SH-SY5Y (cell line): ENCODE results near the gene CCDC9B.

ENCODE experiments used
- GATA2 ChIP-seq: IDR thresholded peaks from 2 replicates; pipeline ENCODE4 v1.6.1; 2011; ENCODE audit warnings: mild to moderate bottlenecking, low read depth, low read length
- GATA3 ChIP-seq: IDR thresholded peaks from 2 replicates; pipeline ENCODE4 v1.6.1; 2011; ENCODE audit warnings: low read depth, mild to moderate bottlenecking, low read length, moderate library complexity

The CCDC9B gene

GRCh38 chr15:40357723-40358470 lies 17.2 kb upstream of the CCDC9B start, which contains the start of gene DISP2:
Gene DISP2 (plus strand): TSS chr15:40358219. CDS start chr15:40358322, 103 bp downstream.
- TF ChIP-seq GATA3: no peak
- TF ChIP-seq GATA2: no peak

DNA sequence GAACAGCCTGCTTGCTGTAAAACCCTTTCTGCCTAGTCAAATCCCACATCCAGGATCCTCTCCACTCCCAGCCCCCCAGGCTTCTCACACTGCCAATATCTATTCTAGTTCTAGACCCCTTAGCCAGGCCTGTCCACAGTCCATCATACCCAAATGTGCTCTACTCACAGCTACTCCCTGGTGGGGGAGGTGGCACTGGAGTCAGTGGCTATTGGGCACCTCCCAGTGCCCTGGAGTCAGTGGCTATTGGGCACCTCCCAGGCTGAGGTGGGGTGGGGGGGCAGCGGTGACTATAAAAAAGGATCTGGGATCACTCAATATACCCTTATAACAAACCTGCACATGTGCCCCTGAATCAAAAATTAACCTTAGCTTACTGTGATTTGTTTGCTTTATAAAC lies 16.5 kb upstream of the CCDC9B start:
- no peak for TF ChIP-seq GATA3
- TF ChIP-seq GATA2: no peak

DNA sequence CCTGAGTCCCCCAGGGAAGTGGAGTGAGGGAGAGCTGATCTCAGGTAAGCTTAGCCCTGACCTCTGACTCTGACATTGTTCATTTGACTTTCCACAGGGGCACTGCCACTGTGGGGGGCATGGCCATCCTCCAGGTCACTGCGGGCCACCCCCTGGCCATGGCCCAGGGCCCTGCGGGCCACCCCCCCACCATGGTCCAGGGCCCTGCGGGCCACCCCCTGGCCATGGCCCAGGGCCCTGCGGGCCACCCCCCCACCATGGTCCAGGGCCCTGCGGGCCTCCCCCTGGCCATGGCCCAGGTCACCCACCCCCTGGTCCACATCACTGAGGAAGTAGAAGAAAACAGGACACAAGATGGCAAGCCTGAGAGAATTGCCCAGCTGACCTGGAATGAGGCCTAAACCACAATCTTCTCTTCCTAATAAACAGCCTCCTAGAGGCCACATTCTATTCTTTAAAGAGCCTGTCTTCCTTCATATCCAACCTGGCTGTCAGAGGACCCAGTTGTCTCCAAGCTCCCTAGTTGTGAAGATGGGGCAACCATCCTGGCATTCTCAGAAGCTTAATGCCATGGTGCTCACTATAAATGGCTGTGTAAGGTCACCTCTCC lies 15.3 kb upstream of the CCDC9B start:
- no peak for TF ChIP-seq GATA3
- TF ChIP-seq GATA2: no peak

DNA sequence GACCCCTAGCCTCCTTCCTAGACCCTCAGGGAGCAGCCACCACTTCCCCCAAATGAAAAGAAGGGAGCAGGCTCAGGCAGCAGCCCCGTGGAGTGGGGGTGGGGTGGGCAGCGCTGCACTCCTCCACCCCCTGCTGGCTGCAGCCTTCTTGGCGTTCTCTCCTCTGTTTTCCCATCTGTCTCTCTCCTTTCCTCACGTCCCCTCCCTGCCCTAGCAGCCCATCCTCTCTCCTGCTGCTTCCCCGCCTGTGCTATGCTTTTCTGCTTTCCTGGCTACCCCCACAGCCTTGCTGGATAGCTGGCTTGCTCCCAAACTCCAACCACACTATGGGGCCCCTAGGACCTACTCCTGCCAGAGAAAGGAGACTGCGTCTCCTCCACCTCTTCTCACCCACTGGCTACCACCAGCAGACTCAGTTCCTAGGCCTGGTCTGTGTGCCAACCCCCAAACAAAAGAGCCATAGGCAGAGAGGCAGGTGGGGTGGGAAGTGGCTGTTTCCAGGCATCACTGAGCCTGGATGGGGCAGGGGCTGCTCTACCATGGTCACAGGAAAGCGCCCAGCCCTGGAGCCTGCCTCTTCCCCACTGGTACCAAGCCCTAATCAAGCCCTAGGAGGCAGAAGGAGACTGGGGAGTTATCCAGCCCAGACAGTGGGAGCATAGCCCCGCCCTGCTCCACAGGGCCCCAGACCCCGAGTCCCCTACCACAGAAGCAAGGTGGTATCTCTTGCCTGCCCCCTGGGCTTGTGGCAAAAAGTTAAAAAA lies 13.9 kb upstream of the CCDC9B start:
- no peak for TF ChIP-seq GATA3
- TF ChIP-seq GATA2: no peak

- TF ChIP-seq GATA3 (no peak), GATA2 (no peak)
These were observed 13.0 kb upstream of the CCDC9B start for GRCh38 chr15:40353697-40354096.

GRCh38 chr15:40352281-40352901 lies 11.7 kb upstream of the CCDC9B start:
- TF ChIP-seq GATA3: no peak
- no peak for TF ChIP-seq GATA2

DNA sequence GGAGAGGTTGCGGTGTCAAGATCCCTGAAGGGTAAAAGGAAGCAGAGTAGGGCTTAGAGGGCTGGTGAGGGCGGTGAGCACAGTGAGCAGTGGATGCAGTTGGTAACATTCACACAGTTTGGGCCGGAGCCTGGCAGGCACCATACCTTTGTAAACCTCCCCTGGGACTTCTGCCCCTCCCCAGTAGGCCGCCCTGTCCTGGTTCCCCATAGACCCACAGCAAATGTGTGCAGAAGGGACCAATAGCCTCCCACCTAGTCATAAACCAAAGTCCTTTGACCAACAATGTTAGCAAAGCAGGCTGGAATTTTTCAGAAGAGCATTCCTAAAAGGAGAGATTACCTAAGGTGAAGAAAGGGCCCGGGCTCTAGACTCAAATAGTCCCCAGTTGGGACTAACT lies 8.4 kb upstream of the CCDC9B start:
- TF ChIP-seq GATA3 (no peak), GATA2 (no peak)

- TF ChIP-seq GATA3: no peak
These were observed 7.7 kb upstream of the CCDC9B start for GRCh38 chr15:40348474-40348870.

GRCh38 chr15:40347559-40348473 lies 7.1 kb upstream of the CCDC9B start:
- no peak for TF ChIP-seq GATA2

- TF ChIP-seq GATA2 (no peak), GATA3 (no peak)
These were observed 6.1 kb upstream of the CCDC9B start for GRCh38 chr15:40346579-40347558.

DNA sequence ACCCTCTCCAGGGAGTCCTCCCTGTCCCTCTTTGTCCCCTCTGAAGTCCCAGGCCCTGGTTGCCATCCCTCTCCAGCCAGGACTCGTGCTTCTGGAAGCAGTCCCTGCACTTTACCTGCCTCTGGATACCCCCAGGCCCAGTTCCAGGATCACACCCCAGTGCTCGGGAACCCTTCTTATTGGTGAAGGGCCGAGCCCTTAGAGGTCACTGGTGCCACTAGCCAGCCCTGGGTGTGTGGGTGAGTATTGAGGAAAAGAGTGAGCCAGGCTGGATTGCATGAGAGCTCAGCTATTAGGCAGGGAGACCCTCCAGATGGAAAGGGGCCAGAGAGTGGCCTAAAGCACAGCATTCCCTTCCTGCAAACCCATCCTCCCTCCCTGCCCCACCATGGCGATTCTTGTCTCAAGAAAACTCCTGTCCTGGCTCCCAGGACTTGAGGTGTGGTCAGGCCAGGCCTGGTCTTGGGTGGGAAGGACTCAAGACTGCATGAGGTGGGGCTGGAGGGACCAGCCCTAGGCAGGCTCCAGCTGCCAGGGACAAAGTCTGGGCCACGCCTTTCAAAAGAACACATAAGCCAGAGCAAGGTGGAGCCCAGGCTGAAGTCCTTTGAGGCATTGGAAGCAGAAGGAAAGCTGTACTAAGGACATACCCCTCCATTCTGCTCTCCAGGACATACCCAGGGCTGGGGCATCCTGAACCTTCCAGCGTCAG lies 5.3 kb upstream of the CCDC9B start:
- no peak for TF ChIP-seq GATA2
- TF ChIP-seq GATA3: no peak
